ENCODE data around the gene CA4.
A peak's percentile ranks its signal among the peaks of the same experiment; 100 is the strongest.
"Not testable (repeated sequence)": the region's sequence is repeated elsewhere in the genome, so short reads cannot be mapped to it uniquely, and the experiment has no call there.

Gene CA4

DNA sequence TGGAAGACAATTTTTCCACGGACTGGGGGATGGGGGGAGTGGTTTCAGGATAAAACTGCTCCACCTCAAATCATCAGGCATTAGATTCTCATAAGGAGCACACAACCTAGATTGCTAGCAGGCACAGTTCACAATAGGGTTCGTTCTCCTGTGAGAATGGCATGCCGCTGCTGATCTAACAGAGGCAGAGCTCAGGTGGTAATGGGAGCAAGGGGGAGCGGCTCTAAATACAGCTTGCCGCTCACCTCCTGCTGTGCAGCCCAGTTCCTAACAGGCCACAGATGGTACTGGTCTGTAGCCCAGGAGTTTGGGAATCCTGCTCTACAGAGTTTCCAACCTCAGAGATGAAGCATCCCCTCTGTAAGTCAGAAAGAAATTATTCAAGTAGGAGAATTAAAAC lies 27.0 kb downstream of the CA4 start:
- DNase-seq = not testable (repeated sequence)

DNA sequence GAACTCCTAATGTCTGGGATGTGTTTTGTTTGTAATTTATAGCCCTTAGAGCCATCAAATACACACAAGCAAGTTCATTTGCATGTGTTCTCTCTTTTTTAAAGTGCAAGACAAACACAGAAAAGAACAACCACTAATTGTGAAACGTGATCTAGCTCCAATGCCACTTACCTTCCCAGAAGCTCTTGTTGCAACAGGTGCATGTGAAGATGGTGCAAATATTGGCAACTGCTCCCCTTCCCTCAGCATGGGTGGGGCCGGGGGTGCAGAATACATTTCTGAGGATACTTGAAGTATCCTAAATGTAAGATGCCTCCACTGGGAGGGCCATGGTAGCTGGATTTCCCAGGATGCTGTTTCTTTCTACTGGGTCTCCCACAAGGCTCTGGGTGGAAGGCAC lies 28.4 kb downstream of the CA4 start:
- DNase-seq = not testable (repeated sequence)

DNA sequence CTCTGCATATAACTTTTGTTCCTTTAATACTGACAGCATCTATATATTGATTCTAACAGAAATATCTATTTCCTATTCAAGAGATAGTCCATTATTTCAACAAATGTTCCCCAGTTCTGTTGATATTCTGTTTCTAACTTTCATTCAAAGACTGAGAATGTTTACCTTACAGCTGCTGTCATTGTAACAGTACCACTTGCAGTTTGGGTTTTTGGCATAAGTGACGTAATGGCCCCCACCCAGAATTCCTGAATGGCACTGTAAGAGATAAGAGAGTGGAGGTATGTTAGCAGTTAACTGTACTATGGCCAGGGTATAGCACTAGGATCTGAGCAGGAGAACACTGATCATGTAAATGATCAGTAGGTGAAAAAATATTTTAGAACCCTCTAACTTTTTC lies 30.6 kb downstream of the CA4 start:
- DNase-seq = not testable (repeated sequence)

DNA sequence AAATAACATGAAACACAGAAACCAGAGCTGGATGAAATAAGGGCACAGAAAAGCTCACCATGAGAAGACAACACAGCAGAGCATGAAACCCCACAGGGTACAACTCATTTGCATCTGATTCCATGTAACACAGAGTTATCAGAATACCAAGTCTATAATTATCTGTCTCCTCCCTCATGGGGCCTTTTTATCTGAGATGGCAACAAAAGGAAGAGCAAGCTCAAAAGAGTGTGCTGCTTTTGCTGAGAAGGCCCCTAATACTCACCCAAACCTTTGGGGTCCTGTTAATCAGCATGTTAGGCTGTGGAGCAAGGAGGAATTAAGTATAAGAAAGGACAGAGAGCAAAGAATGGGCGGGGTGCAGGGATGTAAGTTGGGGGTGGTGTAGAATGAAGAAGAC lies 36.6 kb downstream of the CA4 start:
- not testable (repeated sequence) for DNase-seq

DNA sequence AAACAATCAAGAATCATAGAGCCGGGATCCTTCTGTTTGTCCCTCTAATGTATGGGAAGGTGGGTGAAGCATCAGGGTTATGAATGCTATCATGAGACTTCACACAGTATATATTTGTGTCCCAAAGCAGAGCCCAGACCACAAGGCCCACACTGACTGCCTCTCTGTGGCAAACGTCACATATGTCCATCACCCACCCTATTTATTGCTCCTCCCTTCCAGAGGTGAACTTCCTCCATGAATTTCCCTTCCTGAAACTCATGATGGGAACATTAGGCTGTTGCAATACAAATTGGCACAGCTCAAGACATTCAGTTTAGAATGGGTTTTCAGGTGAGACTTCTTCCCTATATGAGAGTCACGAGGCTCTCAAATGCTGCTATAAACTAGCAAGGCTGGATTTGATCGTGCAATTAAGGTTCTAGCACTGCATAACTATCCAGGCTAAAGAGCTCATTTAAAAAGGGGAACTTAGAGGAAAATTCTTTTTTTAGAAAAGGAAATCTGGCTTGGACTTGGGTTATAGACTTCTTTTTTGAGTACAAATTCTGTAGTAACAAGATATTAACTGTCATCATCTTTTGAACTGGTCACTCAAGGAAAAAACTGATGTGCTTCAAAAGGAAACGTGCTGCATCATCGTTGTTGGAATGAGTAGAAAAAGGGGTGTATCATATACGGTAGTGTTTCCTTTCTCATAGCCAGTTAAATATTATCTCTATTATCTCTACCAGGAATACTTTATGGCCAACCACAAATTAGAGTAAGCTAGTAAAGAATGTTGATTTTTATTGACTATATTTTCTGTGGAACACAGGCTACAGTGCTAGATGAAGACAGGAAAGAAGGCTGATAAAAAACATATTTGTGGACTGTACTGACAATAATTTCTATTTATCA lies 37.3 kb downstream of the CA4 start:
- DNase-seq = peak; percentile 76

DNA sequence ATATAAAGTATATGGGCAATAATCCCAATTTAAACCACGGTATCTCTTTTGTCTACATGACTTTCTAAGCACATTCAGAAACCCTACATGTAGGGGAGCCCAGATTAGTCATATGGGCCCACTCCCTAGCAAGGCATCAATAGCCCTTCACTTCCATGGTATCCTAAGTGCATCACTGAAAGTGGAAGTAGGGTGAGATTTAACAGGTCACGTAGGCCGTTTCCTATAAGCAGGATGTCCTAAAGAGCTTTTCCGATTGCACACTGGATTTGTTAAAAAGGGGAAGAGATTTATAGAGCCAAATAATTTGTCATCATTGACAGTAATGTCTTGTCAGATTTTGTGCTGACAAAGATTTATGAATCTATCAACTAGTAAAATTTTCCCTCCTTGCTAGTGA lies 39.0 kb downstream of the CA4 start:
- DNase-seq = no peak

DNA sequence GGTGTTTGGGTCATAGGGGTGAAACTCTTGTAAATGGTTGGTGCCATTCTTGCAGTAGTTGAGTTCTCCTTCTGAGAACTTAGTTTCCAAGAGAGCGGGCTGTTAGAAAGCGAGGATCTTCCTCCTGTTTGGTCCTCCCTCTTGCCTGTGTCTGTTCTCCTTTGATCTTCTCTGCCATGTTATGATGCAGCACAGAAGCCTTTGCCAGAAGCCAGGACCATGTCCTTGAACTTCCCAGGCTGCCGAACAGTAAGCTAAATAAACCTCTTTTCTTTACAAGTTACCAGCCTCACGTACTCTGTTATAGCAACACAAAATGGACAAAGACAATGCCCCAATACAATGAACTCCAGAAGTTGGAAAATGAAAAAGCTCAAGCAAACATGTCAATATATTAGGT lies 40.3 kb downstream of the CA4 start:
- DNase-seq = not testable (repeated sequence)

DNA sequence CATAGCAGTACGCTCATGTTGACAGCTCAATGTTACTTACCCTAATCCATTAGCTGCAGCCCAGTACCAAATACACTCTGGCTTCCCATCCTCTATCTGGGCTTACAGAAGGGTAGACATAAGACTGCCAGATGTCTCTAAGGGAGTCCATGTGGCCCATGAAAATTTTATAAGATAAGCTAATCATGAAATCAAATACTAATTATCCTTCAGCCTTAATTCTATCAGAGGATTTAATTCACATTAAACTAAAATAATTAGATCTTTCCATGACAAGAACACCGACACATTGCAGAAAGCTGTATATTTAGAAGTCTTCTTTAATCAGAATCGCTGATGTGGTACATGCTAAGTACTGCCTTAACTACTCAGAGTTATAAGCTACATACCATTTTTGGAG lies 43.3 kb downstream of the CA4 start:
- not testable (repeated sequence) for DNase-seq

DNA sequence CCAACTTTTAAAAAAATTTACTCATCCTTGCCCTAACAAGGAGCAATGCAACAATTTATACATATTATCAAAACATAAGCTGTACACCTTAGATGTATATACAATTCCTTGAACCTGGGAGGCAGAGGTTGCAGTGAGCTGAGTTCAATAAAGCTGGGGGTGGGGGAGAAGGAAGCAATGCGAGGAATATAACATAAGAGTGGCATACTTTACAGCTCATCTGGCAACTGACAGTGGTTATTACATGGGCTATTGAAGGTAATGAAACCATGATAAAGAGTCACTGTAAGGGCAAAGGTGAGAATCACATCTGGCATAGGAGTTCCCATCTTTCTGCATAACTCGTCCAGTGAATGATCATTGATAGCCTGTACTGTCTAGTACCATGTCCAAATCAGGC lies 43.7 kb downstream of the CA4 start:
- DNase-seq = no peak

DNA sequence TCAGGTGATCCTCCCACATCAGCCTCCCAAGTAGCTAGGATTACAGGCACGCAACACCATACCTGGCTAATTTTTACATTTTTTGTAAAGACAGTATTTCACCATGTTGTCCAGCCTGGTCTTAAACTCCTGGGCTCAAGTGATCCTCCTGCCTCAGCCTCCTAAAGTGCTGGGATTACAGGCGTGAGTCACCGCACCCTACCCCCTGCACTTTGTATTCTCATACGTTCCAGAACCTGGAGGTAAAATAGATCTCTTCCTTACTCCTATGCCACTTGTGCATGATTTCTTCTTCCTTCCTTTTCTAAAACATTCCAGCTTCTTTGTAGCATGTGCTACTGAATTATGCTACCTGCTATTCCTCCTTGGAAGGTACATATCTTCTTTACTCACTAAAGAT lies 44.4 kb downstream of the CA4 start:
- DNase-seq = not testable (repeated sequence)

DNA sequence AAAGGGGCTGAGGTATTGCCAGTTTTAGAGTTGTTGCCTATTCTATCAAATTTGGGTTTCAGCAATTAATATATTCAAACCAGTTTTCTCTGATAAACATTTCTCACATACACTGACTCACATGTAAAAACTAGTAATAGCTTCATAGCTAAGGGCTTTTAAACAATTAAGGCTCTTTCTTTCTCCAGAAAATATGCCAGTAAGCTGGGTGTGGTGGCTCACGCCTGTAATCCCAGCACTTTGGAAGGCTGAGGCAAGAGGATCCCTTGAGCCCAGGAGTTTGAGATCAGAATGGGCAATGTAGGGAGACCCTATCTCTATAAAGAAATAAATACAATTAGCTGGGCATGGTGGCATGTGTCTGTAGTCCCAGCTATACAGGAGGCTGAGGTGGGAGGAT lies 48.9 kb downstream of the CA4 start:
- DNase-seq = not testable (repeated sequence)

DNA sequence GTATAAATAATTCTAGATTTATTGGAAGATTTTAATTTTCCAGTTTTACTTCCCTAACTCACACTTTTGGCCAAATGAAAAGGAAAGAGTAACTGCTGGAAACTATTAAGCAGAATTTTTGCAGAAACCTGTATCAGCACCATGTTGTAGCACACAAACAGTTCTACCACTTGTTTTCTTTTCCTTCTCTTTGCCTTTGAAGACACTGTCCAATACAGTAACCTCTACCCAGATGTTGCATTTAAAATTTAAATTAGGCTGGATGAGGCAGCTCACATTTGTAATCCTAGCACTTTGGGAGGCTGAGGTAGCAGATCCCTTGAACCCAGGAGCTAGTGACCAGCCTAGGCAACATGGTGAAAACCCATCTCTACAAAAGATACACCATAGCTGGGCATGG lies 56.0 kb downstream of the CA4 start:
- DNase-seq = not testable (repeated sequence)

DNA sequence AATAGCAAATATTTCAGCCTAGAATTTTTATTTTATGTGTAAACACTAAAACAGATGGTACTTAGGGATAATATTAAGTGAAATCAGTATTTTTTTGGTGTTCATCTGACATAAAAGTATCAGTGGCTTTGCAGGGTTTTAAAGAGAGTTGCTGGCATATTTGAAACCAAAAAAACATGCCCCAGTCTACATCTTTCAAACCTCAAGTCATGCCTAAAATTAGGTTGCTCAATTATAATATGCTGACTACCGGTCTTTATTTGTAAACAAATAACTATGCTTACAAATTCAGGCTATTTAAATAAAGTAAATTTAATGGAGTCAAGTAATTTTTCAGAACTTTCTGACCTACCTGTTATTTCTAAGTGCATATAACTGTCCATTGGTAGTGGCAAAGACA lies 58.5 kb downstream of the CA4 start:
- DNase-seq = not testable (repeated sequence)

All from EL (cell line).